Measurements from ENCODE around the gene SPAG5.

SPAG5 gene

GRCh38 chr17:28572259-28573039, 26.4 kb downstream of the SPAG5 start:
- DNase-seq = no peak

- peak; percentile 95 for DNase-seq
Measured at GRCh38 chr17:28571361-28572122, 27.3 kb downstream of the SPAG5 start, which contains the start of gene PIGS. Gene PIGS (minus strand): TSS chr17:28571524. CDS start chr17:28571496, 28 bp downstream.

GRCh38 chr17:28570716-28571360, 28.0 kb downstream of the SPAG5 start:
- peak; percentile 63 for DNase-seq

- no peak for DNase-seq
Measured at GRCh38 chr17:28569446-28569845, 29.4 kb downstream of the SPAG5 start.

GRCh38 chr17:28567604-28568003, 31.2 kb downstream of the SPAG5 start:
- DNase-seq = no peak

GRCh38 chr17:28563475-28563874, 35.4 kb downstream of the SPAG5 start:
- no peak for DNase-seq

GRCh38 chr17:28555022-28555421, 43.8 kb downstream of the SPAG5 start:
- no peak for DNase-seq

- DNase-seq = no peak
Measured at GRCh38 chr17:28554565-28554964, 44.3 kb downstream of the SPAG5 start.

- DNase-seq = peak; percentile 31
Measured at GRCh38 chr17:28553000-28553505, 45.8 kb downstream of the SPAG5 start.

GRCh38 chr17:28552176-28552999, 46.4 kb downstream of the SPAG5 start, which contains the start of gene UNC119:
Gene UNC119 (minus strand): TSS chr17:28552624. CDS start chr17:28552557, 67 bp downstream.
- peak; percentile 87 for DNase-seq

GRCh38 chr17:28551421-28552175, 47.2 kb downstream of the SPAG5 start:
- DNase-seq = peak; percentile 53

GRCh38 chr17:28550858-28551257, 48.0 kb downstream of the SPAG5 start:
- DNase-seq = no peak

- DNase-seq = no peak
Measured at GRCh38 chr17:28549236-28550132, 49.3 kb downstream of the SPAG5 start.

- no peak for DNase-seq
Measured at GRCh38 chr17:28548417-28549130, 50.3 kb downstream of the SPAG5 start.

- DNase-seq = peak; percentile 81
Measured at GRCh38 chr17:28547623-28548416, 51.0 kb downstream of the SPAG5 start.

GRCh38 chr17:28547096-28547622, 51.7 kb downstream of the SPAG5 start:
- no peak for DNase-seq

- no peak for DNase-seq
Measured at GRCh38 chr17:28545787-28546415, 52.9 kb downstream of the SPAG5 start.

GRCh38 chr17:28545141-28545503, 53.7 kb downstream of the SPAG5 start:
- no peak for DNase-seq
